Pancreas (tissue), 10 donors: ENCODE measurements around the gene IRX4. TPM values are rescaled to one million over a fixed set of nuclear protein-coding genes. Genes with fewer than 3 reads are reported as not detected.

Experiments
- ATAC-seq, 4 donors: fragments of 200-7000 bp; cut with Tn5 transposase; one replicate each; pipeline versions ENCODE4 v1.8.0 to v1.9.1; 2020; ENCODE audit warnings: mild to moderate bottlenecking in 4 of 4, moderate library complexity in 4 of 4
- DNase-seq, 6 donors: peaks; one replicate each; pipeline ENCODE4 v3.0.0-alpha.2; 2020
- FAIRE-seq: peaks from 2 replicates; lab custom pipeline; 2012; peaks lifted over from hg19 to GRCh38; lab: Jason Lieb, UNC
- H3K27ac ChIP-seq, 4 donors: fragments of 200-600 bp; sonication (generic); 1 replicate in 3 of 4; 2 replicates in 1 of 4; pipeline versions ENCODE4 v1.5.0 to v1.8.0; 2020
- H3K27me3 ChIP-seq, 4 donors: fragments of 200-600 bp; one replicate each; pipeline ENCODE4 v1.8.0; 2021
- H3K36me3 ChIP-seq, 3 donors: fragments of 200-600 bp; sonication (generic) in 1 of 3; one replicate each; pipeline versions ENCODE4 v1.5.0 to v1.8.0; 2020 to 2021
- H3K4me1 ChIP-seq, 3 donors: fragments of 200-600 bp; one replicate each; pipeline ENCODE4 v1.8.0; 2021
- H3K4me3 ChIP-seq, 4 donors: fragments of 200-600 bp; sonication (generic) in 2 of 4; one replicate each; pipeline versions ENCODE4 v1.5.0 to v1.8.0; 2020 to 2021
- H3K9me3 ChIP-seq, 4 donors: fragments of 200-600 bp; one replicate each; pipeline ENCODE4 v1.8.0; 2021
- CTCF ChIP-seq, 4 donors: fragments of 200-600 bp; sonication (generic) in 3 of 4; IDR thresholded peaks; one replicate each; pipeline versions ENCODE4 v1.5.0 to v1.8.0; 2021; ENCODE audit warnings: antibody characterized with exemption in 4 of 4
- WGBS, 2 donors: extraction: QIAGEN DNeasy Blood & Tissue Kit; methylation state at CpG; one replicate each; pipeline ENCODE4 v1.1.7; 2013; 5-methylcytosine and 5-hydroxymethylcytosine counted together
- intact Hi-C, 3 donors: fragments of 100-400 bp; cut with DNase I; formaldehyde crosslinking; loops; one replicate each; pipeline versions ENCODE4 v1.11.1 to v1.14.2; 2022
- polyA plus RNA-seq, 2 donors: library from polyadenylated mRNA; stranded (reverse); fragments of 200-250 nt; gene quantifications; one replicate each; pipeline ENCODE4 v1.2.3, GENCODE V29; 2013
- total RNA-seq, 6 donors: library from RNA; stranded (reverse); fragmentation: NEBNext Ultra II Directional in 4 of 6; extraction: Animal tissue kit (Norgen Biotek cat#: 25700) in 4 of 6; gene quantifications; one replicate each; pipeline versions ENCODE4 v1.2.1 to v1.2.4, GENCODE V29; 2021 to 2023
- donor health status: healthy with polysubstance abuse.
- donor health status: DM: no; HTN: no; CAD: no; lungs with moderate emphysema.
- donor health status: DM: no; HTN: no; CAD: no.
- donor health status: control.
- donor health status: control.
- donor health status: Bipolar disorder and iron deficiency.
- donor health status: DM: yes; HTN: yes; CAD: no.
- donor health status: DM: no; HTN: no; CAD: no.
- donor health status: DM: no; HTN: no; CAD: no.
- donor health status: DM: yes; HTN: yes; CAD: no.

IRX4 gene
- total and polyA plus RNA-seq, 8 donors = 0.31 TPM; not detected in 7

GRCh38 chr5:1897816-1898450, 15.2 kb upstream of the IRX4 start:
- H3K9me3 ChIP-seq = no peaks in the 10 kb centered on the region
- H3K27me3 ChIP-seq = no peaks in the 10 kb centered on the region
- DNase-seq (peak in 1 of 6 donors; percentile 39), FAIRE-seq (no peak), ATAC-seq (no peak)
- no peak overlapping the region for H3K4me3 ChIP-seq
- intact Hi-C loops = no loop called here
- no peaks in the 10 kb centered on the region for H3K4me1 ChIP-seq
- no peaks in the 10 kb centered on the region for H3K36me3 ChIP-seq
- WGBS, 2 donors = 70 to 78% methylated on average over 18 of the region's 18 CpGs
- no peak overlapping the region for H3K27ac ChIP-seq
- no peak for TF ChIP-seq CTCF (IDR thresholded peaks at IDR 0.05)

- H3K4me1 ChIP-seq = no peaks in the 10 kb centered on the region
- H3K4me3 ChIP-seq = no peak overlapping the region
- DNase-seq = peak in 1 of 6 donors; percentile 29
- no peak for FAIRE-seq
- no peak for ATAC-seq
- H3K27ac ChIP-seq = no peak overlapping the region
- no peaks in the 10 kb centered on the region for H3K36me3 ChIP-seq
- no peak for TF ChIP-seq CTCF (IDR thresholded peaks at IDR 0.05)
- no peaks in the 10 kb centered on the region for H3K9me3 ChIP-seq
- intact Hi-C loops = no loop called here
- 59 to 65% methylated on average over 11 of the region's 11 CpGs for WGBS, 2 donors
- no peaks in the 10 kb centered on the region for H3K27me3 ChIP-seq
Measured at GRCh38 chr5:1897386-1897785, 14.7 kb upstream of the IRX4 start.

GRCh38 chr5:1896602-1897376, 14.1 kb upstream of the IRX4 start:
- H3K4me1 ChIP-seq = no peaks in the 10 kb centered on the region
- 62% methylated on average over 21 of the region's 21 CpGs for WGBS, 2 donors
- no peak for TF ChIP-seq CTCF (IDR thresholded peaks at IDR 0.05)
- DNase-seq (no peak), FAIRE-seq (no peak), ATAC-seq (no peak)
- no peaks in the 10 kb centered on the region for H3K36me3 ChIP-seq
- H3K27me3 ChIP-seq = no peaks in the 10 kb centered on the region
- no peak overlapping the region for H3K27ac ChIP-seq
- intact Hi-C loops = no loop called here
- no peak overlapping the region for H3K4me3 ChIP-seq
- H3K9me3 ChIP-seq = no peaks in the 10 kb centered on the region

- WGBS, 2 donors = 67 to 70% methylated on average over 15 of the region's 15 CpGs
- Histone ChIP-seq H3K27ac (no peak overlapping the region), H3K27me3 (no peaks in the 10 kb centered on the region), H3K4me3 (no peak overlapping the region), H3K4me1 (no peaks in the 10 kb centered on the region), H3K36me3 (no peaks in the 10 kb centered on the region), H3K9me3 (no peaks in the 10 kb centered on the region)
- no peak for TF ChIP-seq CTCF (IDR thresholded peaks at IDR 0.05)
- intact Hi-C loops = no loop called here
- no peak for ATAC-seq
- DNase-seq = peak in 1 of 6 donors; percentile 18
- no peak for FAIRE-seq
Measured at GRCh38 chr5:1895739-1896420, 13.2 kb upstream of the IRX4 start.
